Mucosa of gallbladder (tissue), 1 donor: ENCODE data around the gene MYL4. TPM values are rescaled to one million over a fixed set of nuclear protein-coding genes. Genes with fewer than 3 reads are reported as not detected.
"Not testable (repeated sequence)": the region's sequence is repeated elsewhere in the genome, so short reads cannot be mapped to it uniquely, and the experiment has no call there.

ENCODE experiments used
- DNase-seq: peaks from one replicate; pipeline ENCODE4 v3.0.0-alpha.2; 2020; ENCODE audit warnings: low spot score
- total RNA-seq: library from RNA; stranded (reverse); gene quantifications from one replicate; pipeline ENCODE4 v1.2.1, GENCODE V29; 2021
- donor health status: DM: no; HTN: no; CAD: no.

MYL4 gene
- total RNA-seq, 1 donor from 2014 or later = 0.55 TPM

- DNase-seq = no peak
These were observed 12.0 kb downstream of the MYL4 start for GRCh38 chr17:47221154-47221553.

- DNase-seq = no peak
These were observed 12.9 kb downstream of the MYL4 start for GRCh38 chr17:47222047-47222446.

GRCh38 chr17:47223007-47223406 lies 13.9 kb downstream of the MYL4 start:
- no peak for DNase-seq

- DNase-seq = peak; percentile 51
These were observed 14.3 kb downstream of the MYL4 start for GRCh38 chr17:47223460-47223859.

GRCh38 chr17:47224077-47224476 lies 14.9 kb downstream of the MYL4 start:
- DNase-seq = not testable (repeated sequence)

GRCh38 chr17:47224966-47225365 lies 15.8 kb downstream of the MYL4 start:
- DNase-seq = no peak

- DNase-seq = peak; percentile 78
These were observed 16.3 kb downstream of the MYL4 start for GRCh38 chr17:47225436-47225858.

GRCh38 chr17:47225911-47226688 lies 17.0 kb downstream of the MYL4 start:
- DNase-seq = no peak

GRCh38 chr17:47227862-47228261 lies 18.7 kb downstream of the MYL4 start:
- no peak for DNase-seq

- DNase-seq = peak; percentile 91
These were observed 20.6 kb downstream of the MYL4 start for GRCh38 chr17:47229535-47230443.

- DNase-seq = no peak
These were observed 21.7 kb downstream of the MYL4 start for GRCh38 chr17:47230864-47231263.

GRCh38 chr17:47231334-47231733 lies 22.2 kb downstream of the MYL4 start:
- DNase-seq = no peak

GRCh38 chr17:47231866-47232265 lies 22.7 kb downstream of the MYL4 start:
- DNase-seq = no peak

GRCh38 chr17:47232465-47232864 lies 23.3 kb downstream of the MYL4 start:
- DNase-seq = no peak

- no peak for DNase-seq
These were observed 26.4 kb downstream of the MYL4 start for GRCh38 chr17:47235506-47235905.

GRCh38 chr17:47235923-47236322 lies 26.8 kb downstream of the MYL4 start:
- no peak for DNase-seq

- DNase-seq = no peak
These were observed 28.7 kb downstream of the MYL4 start for GRCh38 chr17:47237841-47238240.

- DNase-seq = no peak
These were observed 29.3 kb downstream of the MYL4 start for GRCh38 chr17:47238321-47239010.

- DNase-seq = no peak
These were observed 30.4 kb downstream of the MYL4 start for GRCh38 chr17:47239619-47239966.

GRCh38 chr17:47239967-47240651 lies 31.0 kb downstream of the MYL4 start:
- peak; percentile 83 for DNase-seq

GRCh38 chr17:47240806-47241205 lies 31.7 kb downstream of the MYL4 start:
- DNase-seq = no peak

GRCh38 chr17:47242648-47243047 lies 33.5 kb downstream of the MYL4 start:
- DNase-seq = no peak
